ENCODE data around the gene MTMR10.

DNA sequence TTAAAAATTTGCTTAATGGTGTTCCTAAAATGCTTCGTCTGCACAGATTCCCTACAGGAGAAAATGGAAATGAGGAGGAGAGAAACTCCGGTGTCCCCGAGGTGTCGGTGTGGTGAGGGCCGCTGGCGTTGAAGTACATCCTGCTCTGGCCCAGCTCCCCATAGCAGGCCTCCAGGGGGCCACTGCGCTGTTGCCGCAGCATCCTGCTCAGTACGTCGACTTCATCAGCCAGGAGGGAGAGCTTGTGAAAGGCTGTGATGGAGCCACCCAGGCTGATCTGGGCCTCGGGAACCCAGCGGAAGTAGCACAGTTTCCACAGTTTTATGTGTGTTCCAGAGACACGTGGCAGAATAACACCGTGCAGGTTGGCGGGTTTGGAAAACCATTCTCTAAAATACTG, 49.9 kb downstream of the MTMR10 start:
- TF ChIP-seq, protein P1, sequence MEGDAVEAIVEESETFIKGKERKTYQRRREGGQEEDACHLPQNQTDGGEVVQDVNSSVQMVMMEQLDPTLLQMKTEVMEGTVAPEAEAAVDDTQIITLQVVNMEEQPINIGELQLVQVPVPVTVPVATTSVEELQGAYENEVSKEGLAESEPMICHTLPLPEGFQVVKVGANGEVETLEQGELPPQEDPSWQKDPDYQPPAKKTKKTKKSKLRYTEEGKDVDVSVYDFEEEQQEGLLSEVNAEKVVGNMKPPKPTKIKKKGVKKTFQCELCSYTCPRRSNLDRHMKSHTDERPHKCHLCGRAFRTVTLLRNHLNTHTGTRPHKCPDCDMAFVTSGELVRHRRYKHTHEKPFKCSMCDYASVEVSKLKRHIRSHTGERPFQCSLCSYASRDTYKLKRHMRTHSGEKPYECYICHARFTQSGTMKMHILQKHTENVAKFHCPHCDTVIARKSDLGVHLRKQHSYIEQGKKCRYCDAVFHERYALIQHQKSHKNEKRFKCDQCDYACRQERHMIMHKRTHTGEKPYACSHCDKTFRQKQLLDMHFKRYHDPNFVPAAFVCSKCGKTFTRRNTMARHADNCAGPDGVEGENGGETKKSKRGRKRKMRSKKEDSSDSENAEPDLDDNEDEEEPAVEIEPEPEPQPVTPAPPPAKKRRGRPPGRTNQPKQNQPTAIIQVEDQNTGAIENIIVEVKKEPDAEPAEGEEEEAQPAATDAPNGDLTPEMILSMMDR (IDR thresholded peaks at IDR 0.05) = no peak
- TF ChIP-seq MEF2A (IDR thresholded peaks at IDR 0.05; ENCODE audit: borderline replicate concordance, low read depth) (no peak), RAD21 (IDR thresholded peaks at IDR 0.05; ENCODE audit: low read length) (no peak), POLR2AphosphoS5 (IDR thresholded peaks at IDR 0.05; ENCODE audit: low read depth, low read length) (no peak), SIN3A (IDR thresholded peaks at IDR 0.05; ENCODE audit: borderline replicate concordance, low read depth, low read length) (no peak)
- TF ChIP-seq, protein P2, sequence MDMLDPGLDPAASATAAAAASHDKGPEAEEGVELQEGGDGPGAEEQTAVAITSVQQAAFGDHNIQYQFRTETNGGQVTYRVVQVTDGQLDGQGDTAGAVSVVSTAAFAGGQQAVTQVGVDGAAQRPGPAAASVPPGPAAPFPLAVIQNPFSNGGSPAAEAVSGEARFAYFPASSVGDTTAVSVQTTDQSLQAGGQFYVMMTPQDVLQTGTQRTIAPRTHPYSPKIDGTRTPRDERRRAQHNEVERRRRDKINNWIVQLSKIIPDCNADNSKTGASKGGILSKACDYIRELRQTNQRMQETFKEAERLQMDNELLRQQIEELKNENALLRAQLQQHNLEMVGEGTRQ (IDR thresholded peaks at IDR 0.05; ENCODE audit: borderline replicate concordance, low read depth, low read length) = no peak
